Retina (tissue), 1 donor: ENCODE results near the gene RGS10.
A peak's percentile ranks its signal among the peaks of the same experiment; 100 is the strongest.

Experiments used
- DNase-seq: peaks from one replicate; pipeline ENCODE4 v3.0.0-alpha.2; 2016

The RGS10 gene

DNA sequence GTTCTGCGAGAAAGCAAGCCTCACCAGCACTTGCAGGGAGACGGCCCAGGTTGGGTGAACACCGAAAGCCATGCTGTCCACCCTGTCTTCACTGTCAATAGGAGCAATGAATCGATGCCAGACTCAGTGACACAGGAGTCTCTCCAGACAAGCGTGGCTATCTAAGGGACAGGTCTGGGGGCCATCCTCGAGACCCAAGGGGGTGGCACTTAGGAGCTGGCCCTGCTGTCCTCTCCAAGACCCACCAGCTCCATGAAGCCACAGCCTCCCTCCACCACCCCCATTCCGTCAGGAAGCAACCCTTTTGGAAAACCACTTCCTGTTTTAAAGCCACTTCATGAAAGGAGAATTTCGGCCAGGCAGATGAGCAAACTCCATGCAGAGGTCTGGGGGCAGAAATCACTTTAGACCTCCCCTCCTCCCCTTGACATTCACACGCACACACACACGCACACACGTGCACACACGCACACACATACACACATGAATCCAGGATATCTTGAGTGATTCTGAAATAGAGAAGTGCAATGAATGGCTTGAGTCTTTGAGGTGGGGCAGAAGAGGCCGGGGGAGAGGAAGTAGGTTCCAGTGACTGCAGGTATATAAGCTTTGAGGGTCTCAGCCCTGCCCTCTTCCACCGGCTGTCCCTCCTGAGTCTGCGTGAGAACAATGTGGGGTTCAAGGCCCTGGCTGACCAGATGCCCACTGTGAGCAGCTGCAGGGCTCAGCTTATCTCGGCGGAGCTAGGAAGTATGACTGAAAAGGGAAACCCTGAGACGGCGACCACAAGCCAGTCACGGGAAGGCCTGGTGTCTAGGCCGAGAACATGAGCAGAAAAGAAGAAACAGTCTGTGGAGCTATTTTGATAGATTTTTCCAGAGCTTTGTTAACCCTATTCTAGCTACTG is 25.0 kb downstream of the RGS10 start:
- DNase-seq: no peak

DNA sequence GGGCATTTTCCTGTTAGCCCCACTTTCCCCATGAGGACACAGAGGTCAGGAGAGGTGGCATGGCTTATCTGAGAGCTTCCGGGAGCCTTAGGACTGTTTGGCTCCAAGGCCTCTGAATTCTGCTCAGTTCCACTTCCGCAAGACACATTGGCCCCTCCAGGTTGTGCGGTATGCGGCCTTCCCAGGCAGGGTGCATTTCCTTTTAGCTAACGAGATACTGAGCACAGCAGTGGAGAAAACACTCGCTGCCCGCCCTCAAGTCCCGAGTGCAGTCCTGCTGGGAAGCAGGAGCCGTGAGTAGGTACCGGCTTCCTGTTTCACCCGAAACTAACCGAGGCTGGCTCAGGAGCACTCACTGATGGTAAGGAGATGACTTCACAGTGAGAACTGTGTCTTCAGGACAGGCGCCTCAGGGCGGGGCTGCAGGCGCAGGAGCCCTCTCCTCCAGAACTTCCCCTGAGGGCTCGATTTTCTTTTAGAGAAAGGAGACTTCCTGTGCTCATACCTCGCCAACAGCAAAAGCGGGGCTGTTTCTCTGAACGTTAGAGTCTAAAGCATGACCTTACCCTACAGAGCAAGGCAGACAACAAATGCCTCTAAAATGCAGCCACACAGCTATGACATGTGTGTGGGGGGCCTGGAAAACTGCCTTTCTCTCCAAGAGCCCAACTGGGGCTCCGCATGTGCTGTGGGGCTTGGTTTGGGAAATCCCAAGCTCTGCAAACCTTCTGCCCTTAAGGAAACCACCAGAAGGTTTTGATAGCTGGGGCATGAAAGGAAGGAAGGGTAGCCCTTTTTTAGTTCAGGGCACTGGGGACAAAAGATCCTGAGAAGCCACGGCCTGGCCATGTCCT is 25.9 kb downstream of the RGS10 start:
- no peak for DNase-seq

- no peak for DNase-seq
Measured at GRCh38 chr10:119515511-119516045, 26.9 kb downstream of the RGS10 start.

DNA sequence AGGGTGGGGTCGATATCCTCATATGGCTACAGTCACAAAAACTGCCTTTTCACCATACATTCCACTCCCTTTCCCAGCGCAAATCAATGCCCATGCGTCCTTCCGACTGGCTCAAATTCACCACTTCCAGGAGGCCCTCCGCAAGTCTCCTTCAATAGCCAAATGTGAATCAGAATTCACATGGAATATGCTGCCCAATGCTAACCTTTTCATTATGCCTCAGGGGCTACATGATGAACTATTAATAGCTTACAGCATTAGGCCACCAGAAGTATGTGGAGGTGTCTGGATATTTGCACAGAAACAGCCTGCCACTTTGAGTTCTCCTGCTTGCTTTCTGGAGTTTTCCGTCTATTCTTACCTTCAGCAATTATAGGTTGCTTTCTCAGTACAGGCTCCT is 27.7 kb downstream of the RGS10 start:
- no peak for DNase-seq

DNA sequence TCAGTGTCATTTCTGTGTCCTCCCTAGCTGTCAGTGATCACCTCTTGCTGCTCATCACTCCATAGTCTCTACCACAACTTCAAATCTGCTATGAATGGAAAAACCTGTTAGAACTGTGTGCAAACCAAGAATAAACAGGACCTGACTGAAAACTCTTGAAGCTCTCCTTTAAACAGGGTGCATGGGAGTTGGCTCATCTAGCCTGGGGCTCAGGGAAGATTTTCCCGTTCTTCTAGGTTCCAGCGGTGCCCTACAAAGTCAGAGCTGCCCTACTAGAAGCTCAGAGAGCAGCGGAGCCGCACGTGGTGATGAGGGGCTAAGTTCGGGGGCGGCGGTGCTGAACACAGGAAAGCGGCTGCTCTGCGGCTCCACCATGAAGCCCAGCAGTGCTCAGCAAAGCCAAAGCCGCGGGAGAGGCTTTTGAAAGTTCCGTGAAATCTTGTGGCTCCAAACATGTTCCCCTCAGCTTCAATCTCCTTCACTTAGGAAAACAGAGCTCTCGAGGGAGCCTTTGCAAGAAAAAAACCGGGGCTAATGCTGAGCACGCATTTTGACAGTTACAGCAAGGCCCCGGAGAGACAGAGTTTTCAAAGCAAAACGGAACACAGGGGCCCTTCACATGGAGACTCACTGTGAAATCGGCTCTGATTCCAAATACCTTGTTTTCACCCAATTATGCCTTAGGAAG is 30.5 kb downstream of the RGS10 start:
- DNase-seq: no peak

- DNase-seq: no peak
Measured at GRCh38 chr10:119509909-119510451, 32.5 kb downstream of the RGS10 start.

- no peak for DNase-seq
Measured at GRCh38 chr10:119507115-119507514, 35.4 kb downstream of the RGS10 start.

- DNase-seq: peak; percentile 64
Measured at GRCh38 chr10:119505588-119506315, 36.8 kb downstream of the RGS10 start.

DNA sequence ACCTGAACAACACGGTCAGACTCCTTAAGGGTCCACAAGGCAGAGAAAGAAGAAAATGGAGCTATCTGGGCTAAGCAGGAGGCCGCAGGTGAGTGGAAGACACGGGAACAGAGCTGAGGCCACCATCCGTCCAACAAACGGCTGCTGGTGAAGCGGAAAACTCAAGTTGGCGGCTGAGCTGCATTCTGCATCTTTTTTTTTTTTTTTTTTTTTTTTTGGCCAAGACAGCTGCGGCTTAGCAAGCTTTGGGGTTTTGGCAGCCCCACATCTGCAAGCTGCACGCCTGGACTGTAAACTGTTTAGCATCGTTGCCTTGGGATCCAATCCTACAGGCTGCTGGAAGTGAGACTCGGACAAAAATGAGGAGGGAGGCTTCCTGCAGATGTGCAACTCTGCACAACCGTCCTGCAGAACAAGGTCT is 37.4 kb downstream of the RGS10 start:
- DNase-seq: peak; percentile 70

GRCh38 chr10:119504651-119505050 is 37.9 kb downstream of the RGS10 start:
- no peak for DNase-seq

DNA sequence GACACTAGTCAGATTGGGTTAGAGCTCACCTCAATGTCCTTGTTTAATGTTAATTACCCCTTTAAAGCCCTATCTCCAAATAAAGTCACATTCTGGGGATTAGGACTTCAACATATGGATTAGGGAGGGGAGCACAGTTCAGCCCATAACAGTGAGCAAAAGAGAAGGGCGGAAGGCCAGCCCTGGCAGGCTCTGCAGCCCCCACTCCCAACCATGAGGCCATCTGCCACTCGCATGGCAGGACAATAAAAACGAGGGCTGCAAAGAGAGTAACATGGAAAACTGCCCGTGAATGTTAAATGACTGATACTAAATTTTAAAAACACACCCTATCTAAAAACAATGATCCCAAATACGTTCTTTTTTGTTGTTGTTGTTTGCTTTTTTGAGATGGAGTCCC is 38.7 kb downstream of the RGS10 start:
- no peak for DNase-seq

GRCh38 chr10:119502618-119503155 is 39.8 kb downstream of the RGS10 start:
- DNase-seq: no peak

DNA sequence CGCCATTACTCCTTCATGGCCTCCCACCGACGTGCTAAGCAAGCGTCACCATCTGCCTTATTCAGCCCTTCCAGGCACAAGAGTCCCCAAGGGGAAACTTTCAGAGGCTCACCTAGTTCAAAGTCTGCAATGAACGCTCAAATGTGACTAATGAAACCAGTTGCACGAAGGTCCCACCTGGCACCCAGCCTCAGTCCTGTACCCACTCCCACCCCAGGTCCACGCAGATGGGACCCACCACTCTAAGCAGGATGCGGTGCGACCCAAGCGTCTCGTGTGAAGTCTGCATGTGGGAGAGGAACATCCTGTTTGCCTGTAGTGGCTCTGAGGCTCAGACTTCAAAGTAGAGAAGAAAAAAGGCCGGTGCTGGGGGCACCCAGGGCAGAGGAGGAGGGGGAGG is 40.3 kb downstream of the RGS10 start:
- peak; percentile 26 for DNase-seq

- DNase-seq: no peak
Measured at GRCh38 chr10:119501690-119502089, 40.8 kb downstream of the RGS10 start.

GRCh38 chr10:119500821-119501220 is 41.7 kb downstream of the RGS10 start:
- no peak for DNase-seq

GRCh38 chr10:119500123-119500795 is 42.3 kb downstream of the RGS10 start:
- DNase-seq: no peak

DNA sequence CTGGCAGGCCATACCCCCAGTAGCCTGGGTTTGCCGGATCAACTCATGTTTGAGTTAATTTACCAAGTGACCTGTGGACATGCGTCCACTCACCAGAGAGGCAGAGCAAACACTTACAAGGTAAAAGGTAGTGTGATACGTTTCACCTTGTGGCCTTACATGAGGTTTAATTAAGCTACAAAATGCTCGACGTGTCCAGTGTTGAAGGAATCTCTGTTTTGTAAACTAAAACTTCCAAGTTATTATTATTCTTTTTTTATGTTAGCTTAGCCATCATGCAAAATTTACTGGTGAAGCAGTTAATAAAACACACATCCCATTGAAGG is 42.9 kb downstream of the RGS10 start:
- DNase-seq: no peak

- no peak for DNase-seq
Measured at GRCh38 chr10:119498889-119499676, 43.4 kb downstream of the RGS10 start.

DNA sequence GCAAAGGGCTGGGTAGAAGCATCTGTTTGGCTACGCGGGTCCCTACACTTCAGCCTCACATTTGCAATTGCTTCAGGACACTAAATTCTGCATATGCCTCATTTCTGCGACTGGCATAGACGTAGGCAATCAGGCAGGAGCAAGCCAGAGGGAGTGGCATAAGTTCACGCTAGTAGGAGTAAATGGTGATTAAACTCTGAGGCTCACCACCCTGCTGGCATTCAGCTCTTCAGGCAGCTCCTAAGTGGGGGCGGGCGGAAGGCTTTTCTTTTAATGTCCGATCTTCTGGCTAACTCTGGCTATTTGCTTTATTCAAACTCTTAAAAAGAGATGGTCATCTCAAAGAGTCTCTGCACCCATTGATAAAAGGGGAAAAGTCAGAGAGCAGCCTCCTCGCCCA is 45.3 kb downstream of the RGS10 start:
- no peak for DNase-seq

- no peak for DNase-seq
Measured at GRCh38 chr10:119496273-119496672, 46.2 kb downstream of the RGS10 start.
